PFSK-1 (cell line): ENCODE data around the gene ARSA.

Source experiments
- FOXP2 ChIP-seq: optimal IDR thresholded peaks from 2 replicates; pipeline ENCODE3; 2011; ENCODE audit warnings: borderline replicate concordance, control low read depth, inconsistent platforms; ENCODE audit not compliant: insufficient read depth; ENCODE audit errors: extremely low read length, extremely low read depth
- POLR2AphosphoS5 ChIP-seq: IDR thresholded peaks from 2 replicates; pipeline ENCODE4 v1.6.1; 2012; ENCODE audit warnings: low read depth, mild to moderate bottlenecking, control low read depth, low read length, moderate library complexity
- SIN3A ChIP-seq: IDR thresholded peaks from 2 replicates; pipeline ENCODE4 v1.6.1; 2012; ENCODE audit warnings: mild to moderate bottlenecking, low read length, moderate library complexity, borderline replicate concordance; ENCODE audit not compliant: insufficient read depth
- TAF1 ChIP-seq: IDR thresholded peaks from 2 replicates; pipeline ENCODE4 v1.6.1; 2012; ENCODE audit warnings: low read length, control low read depth, borderline replicate concordance; ENCODE audit not compliant: insufficient read depth
- TF ChIP-seq, protein P1 (sequence below), 2 experiments: IDR thresholded peaks; 2 replicates each; pipeline versions ENCODE4 v1.6.1 to v1.8.0; 2011 to 2012; ENCODE audit warnings: low read depth in 2 of 2, low read length in 2 of 2, control low read depth in 1 of 2, inconsistent platforms in 1 of 2, mild to moderate bottlenecking in 1 of 2, moderate library complexity in 1 of 2; ENCODE audit not compliant: insufficient read depth in 1 of 2

The ARSA gene

DNA sequence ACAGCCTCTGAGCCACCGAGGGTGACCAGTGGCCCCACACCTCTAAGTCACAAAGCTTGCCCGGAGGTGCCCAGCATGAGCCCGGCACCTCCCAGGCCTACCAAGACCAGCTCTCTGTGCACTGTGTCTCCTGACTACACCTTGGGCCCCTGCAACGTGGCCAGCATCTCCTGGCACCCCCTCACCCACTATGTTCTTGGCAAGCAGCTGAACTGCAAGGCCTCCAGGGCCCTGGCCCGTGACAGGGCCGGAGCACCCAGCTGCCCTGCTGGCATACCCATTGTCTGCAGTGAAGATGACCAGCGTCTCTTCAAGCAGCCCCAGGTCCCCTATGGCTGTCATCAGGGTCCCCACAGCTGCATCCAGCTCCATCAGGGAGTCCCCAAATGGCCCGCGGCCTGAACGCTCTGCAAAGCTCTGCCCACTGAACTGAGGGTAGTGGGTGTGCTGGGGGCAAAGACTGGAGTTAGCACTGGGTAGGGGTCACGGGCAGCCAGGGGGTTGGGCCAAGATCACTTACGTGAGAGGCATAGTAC is 1.6 kb downstream of the ARSA start:
- TF ChIP-seq SIN3A (no peak), TAF1 (no peak), FOXP2 (no peak), POLR2AphosphoS5 (no peak)
- TF ChIP-seq, protein P1, sequence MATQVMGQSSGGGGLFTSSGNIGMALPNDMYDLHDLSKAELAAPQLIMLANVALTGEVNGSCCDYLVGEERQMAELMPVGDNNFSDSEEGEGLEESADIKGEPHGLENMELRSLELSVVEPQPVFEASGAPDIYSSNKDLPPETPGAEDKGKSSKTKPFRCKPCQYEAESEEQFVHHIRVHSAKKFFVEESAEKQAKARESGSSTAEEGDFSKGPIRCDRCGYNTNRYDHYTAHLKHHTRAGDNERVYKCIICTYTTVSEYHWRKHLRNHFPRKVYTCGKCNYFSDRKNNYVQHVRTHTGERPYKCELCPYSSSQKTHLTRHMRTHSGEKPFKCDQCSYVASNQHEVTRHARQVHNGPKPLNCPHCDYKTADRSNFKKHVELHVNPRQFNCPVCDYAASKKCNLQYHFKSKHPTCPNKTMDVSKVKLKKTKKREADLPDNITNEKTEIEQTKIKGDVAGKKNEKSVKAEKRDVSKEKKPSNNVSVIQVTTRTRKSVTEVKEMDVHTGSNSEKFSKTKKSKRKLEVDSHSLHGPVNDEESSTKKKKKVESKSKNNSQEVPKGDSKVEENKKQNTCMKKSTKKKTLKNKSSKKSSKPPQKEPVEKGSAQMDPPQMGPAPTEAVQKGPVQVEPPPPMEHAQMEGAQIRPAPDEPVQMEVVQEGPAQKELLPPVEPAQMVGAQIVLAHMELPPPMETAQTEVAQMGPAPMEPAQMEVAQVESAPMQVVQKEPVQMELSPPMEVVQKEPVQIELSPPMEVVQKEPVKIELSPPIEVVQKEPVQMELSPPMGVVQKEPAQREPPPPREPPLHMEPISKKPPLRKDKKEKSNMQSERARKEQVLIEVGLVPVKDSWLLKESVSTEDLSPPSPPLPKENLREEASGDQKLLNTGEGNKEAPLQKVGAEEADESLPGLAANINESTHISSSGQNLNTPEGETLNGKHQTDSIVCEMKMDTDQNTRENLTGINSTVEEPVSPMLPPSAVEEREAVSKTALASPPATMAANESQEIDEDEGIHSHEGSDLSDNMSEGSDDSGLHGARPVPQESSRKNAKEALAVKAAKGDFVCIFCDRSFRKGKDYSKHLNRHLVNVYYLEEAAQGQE (IDR thresholded peaks at IDR 0.05; ENCODE audit: insufficient read depth in 1 of 2, low read depth in 2 of 2, low read length in 2 of 2), result no peak

DNA sequence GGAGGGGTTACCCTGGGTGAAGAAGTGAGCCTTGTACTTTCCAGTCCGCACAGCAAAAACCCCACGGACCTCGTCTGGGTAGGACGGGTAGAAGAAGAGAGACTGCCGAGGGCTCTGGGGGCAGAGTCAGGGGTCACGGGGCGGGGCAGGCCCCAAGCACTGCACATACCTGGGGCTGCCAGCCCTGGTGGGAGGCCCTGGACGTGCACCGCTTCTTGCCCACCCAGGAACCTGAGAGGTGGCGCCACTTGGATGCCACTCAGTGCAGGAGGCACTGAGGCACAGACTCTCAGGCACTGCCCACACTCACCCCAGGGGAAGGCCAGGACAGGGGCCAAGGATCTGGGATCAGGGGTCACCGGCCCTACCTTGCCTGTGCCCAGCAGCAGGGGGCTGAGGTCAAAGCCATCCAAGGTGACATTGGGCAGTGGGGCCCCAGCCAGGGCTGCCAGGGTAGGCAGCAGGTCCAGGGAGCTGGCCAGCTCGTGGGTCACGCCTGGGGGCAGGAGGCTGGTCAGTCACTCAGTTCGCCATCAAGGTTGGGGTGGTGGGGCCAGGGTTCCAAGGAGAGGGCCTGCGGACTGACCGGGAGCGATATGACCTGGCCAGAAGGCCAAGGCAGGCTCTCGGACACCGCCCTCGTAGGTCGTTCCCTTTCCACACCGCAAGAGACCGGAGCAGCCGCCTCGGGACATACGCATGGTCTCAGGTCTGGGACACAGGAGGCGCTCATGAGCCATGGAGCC is 2.2 kb downstream of the ARSA start:
- TF ChIP-seq SIN3A (no peak), POLR2AphosphoS5 (no peak), FOXP2 (no peak), TAF1 (no peak)
- TF ChIP-seq, protein P1 (IDR thresholded peaks at IDR 0.05; ENCODE audit: insufficient read depth in 1 of 2, low read depth in 2 of 2, low read length in 2 of 2), result no peak

DNA sequence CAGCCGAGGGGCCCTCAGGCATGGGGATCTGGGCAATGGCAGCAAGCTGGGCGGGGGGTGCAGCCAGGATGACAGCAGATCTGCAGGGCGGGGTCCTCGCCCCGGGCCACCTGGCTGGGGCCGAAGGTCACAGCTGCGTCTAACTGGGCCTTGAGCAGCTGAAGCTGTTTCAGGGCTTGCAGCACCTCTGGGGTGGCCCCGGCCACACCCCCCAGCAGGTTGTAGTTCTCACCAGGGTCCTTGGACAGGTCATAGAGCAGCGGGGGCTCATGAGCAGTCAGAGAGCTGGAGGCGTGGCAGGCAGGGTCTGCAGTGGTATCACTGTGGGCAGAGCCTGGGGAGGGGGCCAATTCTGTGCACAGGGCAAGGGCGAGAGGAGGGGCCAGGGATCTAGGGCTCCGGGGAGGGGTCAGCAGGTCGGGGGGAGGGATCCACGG is 2.8 kb downstream of the ARSA start:
- no peak for TF ChIP-seq FOXP2
- no peak for TF ChIP-seq POLR2AphosphoS5
- TF ChIP-seq TAF1, result no peak
- TF ChIP-seq SIN3A, result no peak

GRCh38 chr22:50624347-50625130 is 3.4 kb downstream of the ARSA start:
- TF ChIP-seq FOXP2 (no peak), TAF1 (no peak), SIN3A (no peak), POLR2AphosphoS5 (no peak)
- TF ChIP-seq, protein P1 (IDR thresholded peaks at IDR 0.05; ENCODE audit: insufficient read depth in 1 of 2, low read depth in 2 of 2, low read length in 2 of 2), result no peak

- TF ChIP-seq POLR2AphosphoS5, result no peak
- no peak for TF ChIP-seq TAF1
- no peak for TF ChIP-seq FOXP2
- no peak for TF ChIP-seq SIN3A
- TF ChIP-seq, protein P1 (IDR thresholded peaks at IDR 0.05; ENCODE audit: insufficient read depth in 1 of 2, low read depth in 2 of 2, low read length in 2 of 2), result no peak
Measured at GRCh38 chr22:50622723-50623327, 5.1 kb downstream of the ARSA start.
